IPS-20b (cell line): ENCODE data around the gene OR1I1.

Experiments
- H3K27ac ChIP-seq: one replicate; pipeline ENCODE4 v1.5.1; 2013; ENCODE audit warnings: low read length
- H3K27me3 ChIP-seq: 2 replicates; pipeline ENCODE4 v1.6.1; 2013; ENCODE audit warnings: mild to moderate bottlenecking, low read length, inconsistent platforms; ENCODE audit not compliant: insufficient read depth
- H3K36me3 ChIP-seq: 2 replicates; pipeline ENCODE4 v1.6.1; 2013; ENCODE audit warnings: low read depth, mild to moderate bottlenecking, inconsistent platforms, low read length, moderate library complexity; ENCODE audit not compliant: insufficient read depth
- H3K4me1 ChIP-seq: 2 replicates; pipeline ENCODE4 v1.6.1; 2013; ENCODE audit warnings: mild to moderate bottlenecking, control low read depth, inconsistent platforms, low read length, moderate library complexity; ENCODE audit not compliant: insufficient read depth
- H3K4me3 ChIP-seq: 2 replicates; pipeline ENCODE4 v1.5.1; 2013; ENCODE audit warnings: mild to moderate bottlenecking, low read length, inconsistent platforms
- H3K9ac ChIP-seq: 2 replicates; pipeline ENCODE4 v1.6.1; 2013; ENCODE audit warnings: low read depth, mild to moderate bottlenecking, inconsistent platforms, low read length, moderate library complexity
- H3K9me3 ChIP-seq: 2 replicates; pipeline ENCODE4 v1.6.1; 2013; ENCODE audit warnings: mild to moderate bottlenecking, low read depth, low read length, inconsistent platforms; ENCODE audit not compliant: insufficient read depth

The OR1I1 gene

DNA sequence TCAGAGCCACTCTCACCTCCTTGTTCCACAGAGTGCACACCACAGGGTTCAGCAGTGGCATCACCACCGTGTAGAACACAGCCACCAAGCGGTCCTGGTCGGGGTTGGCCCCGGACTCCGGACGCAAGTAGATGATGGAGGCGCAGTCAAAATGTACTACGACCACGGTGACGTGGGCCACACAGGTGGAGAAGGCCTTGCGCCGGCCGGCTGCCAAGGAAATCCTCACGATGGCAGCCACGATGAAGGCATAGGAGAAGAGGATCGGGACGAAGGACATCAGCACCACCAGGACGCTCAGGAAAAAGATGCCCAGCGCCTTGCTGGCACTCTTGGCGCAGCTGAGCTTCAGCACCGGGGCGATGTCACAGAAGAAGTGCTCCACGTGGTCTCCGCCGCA is 59.1 kb downstream of the OR1I1 start:
- no peak overlapping the region for H3K4me3 ChIP-seq
- H3K9ac ChIP-seq = no peak overlapping the region
- no peak overlapping the region for H3K27ac ChIP-seq
- no peaks in the 10 kb centered on the region for H3K36me3 ChIP-seq
- no peaks in the 10 kb centered on the region for H3K27me3 ChIP-seq
- H3K4me1 ChIP-seq = no peaks in the 10 kb centered on the region
- H3K9me3 ChIP-seq = peaks cover 19% of the 10 kb centered on the region

DNA sequence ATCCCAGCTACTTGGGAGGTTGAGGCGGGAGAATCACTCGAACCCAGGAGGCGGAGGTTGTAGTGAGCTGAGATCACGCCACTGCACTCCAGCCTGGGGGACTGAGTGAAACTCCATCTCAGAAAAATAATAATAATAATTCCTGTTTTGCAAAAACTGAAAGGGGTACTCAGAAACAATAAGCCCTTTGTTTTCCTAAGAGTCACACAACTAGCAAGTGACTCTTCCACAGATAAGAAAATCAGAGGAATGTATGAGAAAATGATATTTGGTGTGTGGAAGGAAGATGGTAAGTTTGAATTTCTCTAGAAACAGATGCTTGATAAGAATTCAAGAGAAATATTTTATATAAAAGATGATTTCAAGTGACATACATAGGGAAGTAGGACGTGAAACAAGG is 60.3 kb downstream of the OR1I1 start:
- H3K27ac ChIP-seq = no peak overlapping the region
- no peaks in the 10 kb centered on the region for H3K4me1 ChIP-seq
- H3K9ac ChIP-seq = no peak overlapping the region
- no peaks in the 10 kb centered on the region; the same call in 1 of the 2 replicates for H3K27me3 ChIP-seq
- no peak overlapping the region for H3K4me3 ChIP-seq
- peaks cover 19% of the 10 kb centered on the region for H3K9me3 ChIP-seq
- H3K36me3 ChIP-seq = no peaks in the 10 kb centered on the region
